HG02885 (cell line): ENCODE results near the gene CYP4A11.
"Not testable (repeated sequence)": the region's sequence is repeated elsewhere in the genome, so short reads cannot be mapped to it uniquely, and the experiment has no call there.

Experiments
- ATAC-seq: cut with Tn5 transposase; IDR thresholded peaks from one replicate; pipeline ENCODE4 v1.9.1; 2021; ENCODE audit warnings: mild to moderate bottlenecking; ENCODE audit not compliant: unreplicated experiment, poor library complexity

Gene CYP4A11

GRCh38 chr1:46941135-46941694, at the start of gene CYP4A11:
TSS of gene CYP4A11 (minus strand) at chr1:46941476. CDS start at chr1:46941433, 43 bp downstream.
- ATAC-seq = no peak

DNA sequence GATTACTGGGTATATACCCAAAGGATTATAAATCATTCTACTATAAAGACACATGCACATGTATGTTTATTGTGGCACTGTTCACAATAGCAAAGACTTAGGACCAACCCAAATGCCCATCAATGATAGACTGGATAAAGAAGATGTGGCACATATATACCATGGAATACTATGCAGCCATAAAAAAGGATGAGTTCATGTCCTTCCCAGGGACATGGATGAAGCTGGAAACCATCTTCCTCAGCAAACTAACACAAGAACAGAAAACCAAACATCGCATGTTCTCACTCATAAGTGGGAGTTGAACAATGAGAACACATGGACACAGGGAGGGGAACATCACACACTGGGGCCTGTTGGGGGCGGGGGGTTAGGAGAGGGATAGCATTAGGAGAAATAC, 49.3 kb upstream of the CYP4A11 start:
- ATAC-seq = not testable (repeated sequence)

DNA sequence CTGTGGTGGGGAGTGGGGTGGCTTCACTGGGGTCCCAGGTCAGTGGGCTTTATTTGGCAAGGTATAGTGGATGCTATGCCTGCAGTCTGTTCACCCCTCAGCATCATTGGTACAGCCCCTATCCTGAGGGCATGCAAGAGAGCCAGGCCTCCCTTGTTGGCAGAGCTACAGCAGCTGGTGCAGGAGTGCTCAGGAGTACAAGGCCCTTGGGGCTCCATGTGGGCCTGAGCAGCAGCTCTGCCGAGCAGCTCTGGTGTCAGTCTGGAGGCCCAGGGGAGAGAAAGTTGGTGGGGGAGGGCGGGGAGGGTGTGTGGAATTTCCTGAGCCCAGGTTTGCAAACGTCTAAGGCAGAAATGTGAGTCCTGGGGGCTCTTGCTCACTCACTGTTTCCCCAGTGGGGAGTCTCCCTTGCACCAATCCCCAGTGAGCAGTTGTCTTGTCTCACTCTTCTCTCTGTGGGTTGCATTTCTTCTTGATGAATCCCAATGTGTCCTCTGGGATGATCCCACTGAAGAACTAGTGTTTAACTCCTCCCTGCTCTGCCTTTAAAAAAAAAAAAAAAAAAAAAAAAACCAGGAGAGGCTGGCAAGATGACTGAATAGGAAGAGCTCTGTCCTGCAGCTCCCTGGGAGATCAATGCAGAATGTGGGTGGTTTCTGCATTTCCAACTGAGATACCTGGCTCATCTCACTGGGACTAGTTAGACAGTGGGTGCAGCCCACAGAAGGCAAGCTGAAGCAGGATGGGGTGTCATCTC, 42.7 kb upstream of the CYP4A11 start:
- no peak for ATAC-seq

DNA sequence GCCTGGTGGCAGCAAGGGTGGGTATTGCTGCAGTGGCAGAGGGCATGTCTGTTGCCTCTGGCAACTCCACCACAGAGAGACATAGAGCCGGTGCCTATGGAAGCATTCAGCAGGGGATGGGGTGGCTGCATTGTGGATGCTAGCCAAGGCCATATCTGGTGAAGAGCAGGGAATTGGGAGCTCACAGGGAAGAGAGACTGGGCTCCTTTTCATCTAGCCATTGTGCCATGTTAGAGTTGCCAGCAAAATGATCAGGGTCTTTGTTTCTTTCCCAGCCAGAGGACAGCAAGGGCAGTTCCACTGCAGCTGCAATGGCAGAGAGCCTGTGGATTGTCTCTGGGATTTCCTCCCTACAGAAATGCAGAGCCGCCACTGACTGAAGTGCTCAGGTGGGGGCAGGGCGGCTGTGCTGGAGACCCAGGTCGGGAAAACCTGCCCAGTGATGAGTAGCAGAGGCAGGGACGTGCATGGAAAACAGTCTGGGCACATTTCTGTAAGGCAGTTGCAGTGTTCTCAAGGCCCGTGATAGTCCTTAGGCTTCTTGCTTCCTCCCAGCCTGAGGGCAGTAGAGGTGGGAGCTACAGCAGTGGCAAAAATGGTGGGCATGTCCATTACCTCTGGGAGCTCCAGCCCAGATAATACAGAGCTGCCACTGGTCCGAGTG, 42.0 kb upstream of the CYP4A11 start:
- ATAC-seq = no peak

- ATAC-seq = no peak
Measured at GRCh38 chr1:46969014-46969619, 27.8 kb upstream of the CYP4A11 start.

GRCh38 chr1:46962272-46962671, 21.0 kb upstream of the CYP4A11 start:
- ATAC-seq = not testable (repeated sequence)

GRCh38 chr1:46961066-46961758, 19.9 kb upstream of the CYP4A11 start:
- ATAC-seq = no peak

- ATAC-seq = no peak
Measured at GRCh38 chr1:46960250-46960649, 19.0 kb upstream of the CYP4A11 start.

- ATAC-seq = not testable (repeated sequence)
Measured at GRCh38 chr1:46955116-46955515, 13.8 kb upstream of the CYP4A11 start.

GRCh38 chr1:46953847-46954246, 12.6 kb upstream of the CYP4A11 start:
- ATAC-seq = not testable (repeated sequence)

DNA sequence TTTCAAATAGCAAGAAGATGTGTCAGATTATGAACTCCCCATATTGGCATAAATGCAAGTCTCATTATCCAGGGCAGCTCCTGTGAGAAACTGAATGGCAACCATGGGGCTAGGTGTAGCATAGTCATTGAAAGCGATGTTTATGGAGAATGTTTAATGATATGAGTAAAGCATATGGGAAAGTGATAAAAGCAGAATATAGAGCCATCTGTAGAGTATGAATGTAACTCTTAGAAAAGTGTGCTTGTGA, 8.1 kb upstream of the CYP4A11 start:
- ATAC-seq = not testable (repeated sequence)

DNA sequence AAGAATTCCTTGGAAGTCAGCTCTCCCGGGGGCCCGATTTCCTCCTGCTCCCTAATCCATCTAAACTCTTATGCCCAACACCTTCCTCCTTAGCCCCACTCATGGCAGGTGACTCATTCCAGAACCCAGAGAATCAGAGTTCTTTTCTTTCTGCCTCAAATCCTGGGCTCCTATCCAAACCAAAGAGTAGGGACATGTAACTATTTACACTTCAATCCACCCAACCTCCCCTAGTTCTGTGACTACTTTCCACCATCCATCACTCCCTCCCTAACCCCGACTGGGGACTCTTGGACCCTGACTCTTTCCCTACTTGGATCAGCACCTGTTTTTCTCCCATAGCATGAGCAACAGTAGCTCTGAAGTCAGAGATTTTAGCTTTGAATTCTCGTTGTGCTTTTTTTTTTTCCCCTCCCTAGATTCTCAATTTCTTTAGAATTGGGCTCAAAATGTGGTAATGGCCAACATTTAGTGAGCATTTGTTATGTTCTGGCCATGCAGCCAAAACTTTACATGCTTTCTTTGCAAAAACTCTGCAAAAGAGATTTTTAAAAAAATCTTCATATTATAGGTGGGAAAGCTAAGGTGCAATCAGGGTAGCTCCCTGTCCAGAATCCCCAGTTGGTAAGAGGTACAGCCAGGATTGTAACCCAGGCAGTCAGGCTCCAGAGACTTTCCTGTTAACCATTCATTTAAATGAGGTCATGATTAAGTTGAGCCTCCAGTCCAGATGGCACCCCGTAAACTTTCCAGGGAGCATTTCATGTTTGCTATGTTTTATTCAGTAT, 7.5 kb upstream of the CYP4A11 start:
- ATAC-seq = no peak

GRCh38 chr1:46947706-46948105, 6.4 kb upstream of the CYP4A11 start:
- not testable (repeated sequence) for ATAC-seq

DNA sequence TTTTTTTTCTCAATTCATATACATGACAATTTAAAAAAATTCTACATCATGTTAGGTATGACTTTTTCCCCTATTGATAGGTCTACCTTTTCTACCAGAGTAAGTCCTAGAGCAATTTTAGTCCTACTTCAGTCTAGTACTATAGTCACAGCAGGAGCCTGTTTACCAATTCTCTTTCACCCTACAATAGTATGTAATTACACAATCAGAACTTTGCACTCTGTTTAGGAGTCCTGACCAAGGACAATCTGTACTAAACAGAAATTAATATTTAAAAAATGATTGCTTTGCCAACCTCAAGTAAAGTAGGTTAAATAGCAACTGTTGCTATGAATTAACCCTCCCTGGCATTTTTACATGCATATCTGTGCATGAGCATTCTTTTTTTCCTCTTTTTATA, 810 bp upstream of the CYP4A11 start:
- ATAC-seq = no peak

GRCh38 chr1:46940307-46940706, 969 bp downstream of the CYP4A11 start:
- ATAC-seq = no peak

DNA sequence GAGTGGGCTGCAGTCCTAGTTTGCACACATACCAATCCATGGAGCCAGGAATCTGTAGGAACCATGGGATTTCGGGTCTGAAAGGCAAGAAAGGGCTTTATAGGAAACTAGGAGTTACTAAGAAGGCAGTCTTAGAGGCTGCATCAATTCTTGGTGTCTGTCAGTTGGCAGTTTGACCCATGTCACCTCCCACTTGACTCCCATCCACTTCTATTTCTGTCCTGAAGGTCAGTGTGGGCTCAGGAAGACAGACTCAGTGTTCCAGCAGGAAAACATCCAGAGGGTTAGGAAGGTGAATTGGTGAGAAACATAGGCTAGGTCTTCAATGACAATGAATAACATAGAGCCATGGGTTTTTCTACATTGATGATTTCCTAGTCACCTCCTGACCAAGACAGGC, 4.0 kb downstream of the CYP4A11 start:
- ATAC-seq = no peak

- ATAC-seq = no peak
Measured at GRCh38 chr1:46936788-46937187, 4.5 kb downstream of the CYP4A11 start.

- ATAC-seq = not testable (repeated sequence)
Measured at GRCh38 chr1:46934852-46935251, 6.4 kb downstream of the CYP4A11 start.

- ATAC-seq = not testable (repeated sequence)
Measured at GRCh38 chr1:46932020-46932419, 9.3 kb downstream of the CYP4A11 start.

DNA sequence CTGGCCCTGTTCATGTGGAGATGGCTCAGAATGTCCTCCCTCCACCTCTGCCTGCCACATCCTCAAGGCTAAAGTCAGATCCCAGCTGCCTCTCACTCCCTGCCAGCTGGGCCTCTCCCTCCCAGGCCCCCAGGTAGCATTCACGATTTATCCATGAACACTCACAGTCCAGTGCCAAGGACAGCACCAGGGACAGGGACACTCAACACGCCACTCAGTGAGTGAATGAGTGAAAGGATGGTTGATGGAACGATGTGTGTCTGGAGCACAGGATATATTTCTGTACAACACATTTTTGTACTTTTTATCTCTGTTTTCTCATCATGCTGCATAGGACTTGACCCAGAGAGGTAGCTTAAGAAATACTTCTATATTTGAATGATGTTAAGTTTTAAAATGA, 10.1 kb downstream of the CYP4A11 start:
- ATAC-seq = no peak
